Embryonic facial prominence (tissue), 1 donor: ENCODE results near the gene ST8SIA6.
"Not testable (repeated sequence)": the region's sequence is repeated elsewhere in the genome, so short reads cannot be mapped to it uniquely, and the experiment has no call there.

Experiments
- DNase-seq: peaks from one replicate; pipeline ENCODE4 v3.0.0-alpha.2; 2016; ENCODE audit errors: extremely low spot score

Gene ST8SIA6

DNA sequence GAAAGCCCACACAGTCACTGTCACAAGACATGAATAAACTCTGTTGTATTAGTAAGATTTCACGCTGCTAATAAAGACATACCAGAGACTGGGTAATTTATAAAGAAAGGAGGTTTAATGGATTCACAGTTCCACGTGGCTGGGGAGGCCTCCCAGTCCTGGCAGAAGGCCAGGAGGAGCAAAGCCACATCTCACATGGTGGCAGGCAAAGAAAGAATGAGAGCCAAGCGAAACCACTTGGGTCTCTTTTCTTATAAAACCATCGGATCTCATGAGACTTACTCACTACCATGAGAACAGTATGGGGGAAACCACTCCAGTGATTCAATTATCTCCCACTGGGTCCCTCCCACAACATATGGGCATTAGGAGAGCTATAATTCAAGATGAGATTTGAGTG lies 110.2 kb downstream of the ST8SIA6 start:
- no peak for DNase-seq

DNA sequence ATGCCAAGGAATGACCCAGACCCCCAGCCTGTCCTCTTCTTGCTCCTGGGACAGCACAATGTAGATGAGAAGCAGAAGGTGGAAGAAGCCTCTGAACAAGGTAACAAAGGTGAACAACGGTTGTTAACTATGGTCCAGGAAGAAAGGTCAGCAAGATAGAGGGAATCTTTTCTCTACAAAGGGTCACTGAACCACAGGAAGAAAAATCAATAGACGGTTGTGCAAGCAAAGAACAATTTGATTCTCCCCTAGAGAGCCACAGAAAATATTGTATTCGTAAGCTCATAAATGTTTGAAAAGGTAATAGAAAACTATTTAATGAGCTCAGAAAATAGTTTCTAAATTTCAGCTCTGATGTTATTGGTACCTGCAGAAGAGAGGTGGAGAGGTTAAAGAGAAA lies 111.3 kb downstream of the ST8SIA6 start:
- no peak for DNase-seq

GRCh38 chr10:17340144-17340829 lies 114.1 kb downstream of the ST8SIA6 start:
- no peak for DNase-seq

DNA sequence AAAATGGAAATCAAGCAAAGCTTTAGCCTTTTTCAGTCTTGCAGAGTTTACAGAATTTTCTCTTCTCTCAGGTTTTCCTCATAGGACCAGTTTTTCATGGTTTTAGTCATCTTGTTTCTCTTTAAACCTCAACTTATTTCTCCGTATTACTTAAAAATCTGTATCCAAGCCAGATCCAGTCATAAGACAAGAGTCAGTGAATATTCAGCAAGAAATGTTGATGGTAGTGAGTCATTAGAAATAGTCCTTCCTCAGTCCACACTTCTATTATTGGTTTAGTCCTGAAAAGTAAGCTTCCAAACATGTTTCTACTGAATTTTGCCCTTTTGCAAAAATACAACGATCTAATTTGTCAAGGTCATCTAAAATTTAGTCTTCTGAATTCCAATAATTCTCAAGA lies 119.3 kb downstream of the ST8SIA6 start:
- DNase-seq = no peak

- no peak for DNase-seq
Observed at GRCh38 chr10:17330501-17330900, 123.9 kb downstream of the ST8SIA6 start.

- DNase-seq = no peak
Observed at GRCh38 chr10:17326377-17326776, 128.0 kb downstream of the ST8SIA6 start.

DNA sequence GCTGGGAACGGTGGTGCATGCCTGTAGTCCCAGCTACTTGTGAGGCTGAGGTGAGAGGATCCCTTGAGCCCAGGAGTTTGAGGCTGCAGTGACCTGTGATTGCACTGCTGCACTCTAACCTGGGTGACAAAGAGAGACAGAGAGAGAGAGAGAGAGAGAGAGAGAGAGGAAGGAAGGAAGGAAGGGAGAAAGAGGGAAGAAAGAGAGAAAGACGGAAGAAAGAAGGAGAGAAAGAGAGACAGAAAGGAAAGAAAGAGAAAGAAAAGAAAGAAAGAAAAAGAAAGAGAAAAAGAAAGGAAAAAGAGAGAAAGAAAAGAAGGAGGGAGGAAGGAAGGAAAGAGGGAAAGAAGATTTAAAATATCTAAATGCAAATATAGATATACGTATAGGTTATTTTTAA lies 132.4 kb downstream of the ST8SIA6 start:
- DNase-seq = not testable (repeated sequence)

GRCh38 chr10:17316488-17317170 lies 137.8 kb downstream of the ST8SIA6 start:
- no peak for DNase-seq

DNA sequence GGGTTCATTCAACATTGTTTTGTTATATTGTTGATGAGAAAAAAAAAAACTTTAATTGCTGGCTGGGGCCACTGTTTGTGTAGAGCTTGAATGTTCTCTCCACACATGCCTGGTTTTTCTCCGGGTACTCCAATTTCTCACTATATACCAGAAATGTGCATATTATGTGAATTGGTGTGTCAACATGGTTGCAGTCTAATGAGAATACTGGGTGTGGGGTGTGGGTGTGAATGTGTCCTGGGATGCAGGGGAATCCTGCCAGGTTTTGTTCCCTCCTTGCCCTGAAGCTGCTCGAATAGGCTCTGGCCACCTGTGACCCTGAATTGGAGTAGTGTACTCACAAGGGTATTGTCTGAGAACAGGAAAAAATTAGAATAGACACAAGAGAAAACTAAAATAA lies 145.0 kb downstream of the ST8SIA6 start:
- DNase-seq = no peak

- DNase-seq = no peak
Observed at GRCh38 chr10:17307123-17307522, 147.3 kb downstream of the ST8SIA6 start.

GRCh38 chr10:17292375-17292774 lies 162.0 kb downstream of the ST8SIA6 start:
- no peak for DNase-seq

GRCh38 chr10:17290226-17290625 lies 164.2 kb downstream of the ST8SIA6 start:
- no peak for DNase-seq

DNA sequence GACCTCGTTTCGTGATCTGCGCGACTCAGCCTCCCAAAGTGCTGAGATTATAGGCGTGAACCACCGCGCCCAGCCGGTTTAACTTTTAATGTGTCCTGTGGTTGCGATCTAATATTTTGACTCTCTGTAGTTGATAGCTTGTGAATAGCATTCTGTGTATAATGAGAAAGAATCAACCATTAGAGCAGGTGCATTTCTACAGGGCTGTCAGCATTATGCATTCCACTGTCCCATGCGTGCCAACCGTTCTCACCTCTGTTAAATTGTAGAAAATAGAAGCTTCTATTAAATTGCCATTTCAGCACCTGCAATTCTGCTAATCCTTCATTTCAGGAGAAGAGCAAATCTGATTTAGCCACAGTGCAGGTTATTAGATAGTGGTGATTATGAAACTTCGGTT lies 164.6 kb downstream of the ST8SIA6 start:
- no peak for DNase-seq

DNA sequence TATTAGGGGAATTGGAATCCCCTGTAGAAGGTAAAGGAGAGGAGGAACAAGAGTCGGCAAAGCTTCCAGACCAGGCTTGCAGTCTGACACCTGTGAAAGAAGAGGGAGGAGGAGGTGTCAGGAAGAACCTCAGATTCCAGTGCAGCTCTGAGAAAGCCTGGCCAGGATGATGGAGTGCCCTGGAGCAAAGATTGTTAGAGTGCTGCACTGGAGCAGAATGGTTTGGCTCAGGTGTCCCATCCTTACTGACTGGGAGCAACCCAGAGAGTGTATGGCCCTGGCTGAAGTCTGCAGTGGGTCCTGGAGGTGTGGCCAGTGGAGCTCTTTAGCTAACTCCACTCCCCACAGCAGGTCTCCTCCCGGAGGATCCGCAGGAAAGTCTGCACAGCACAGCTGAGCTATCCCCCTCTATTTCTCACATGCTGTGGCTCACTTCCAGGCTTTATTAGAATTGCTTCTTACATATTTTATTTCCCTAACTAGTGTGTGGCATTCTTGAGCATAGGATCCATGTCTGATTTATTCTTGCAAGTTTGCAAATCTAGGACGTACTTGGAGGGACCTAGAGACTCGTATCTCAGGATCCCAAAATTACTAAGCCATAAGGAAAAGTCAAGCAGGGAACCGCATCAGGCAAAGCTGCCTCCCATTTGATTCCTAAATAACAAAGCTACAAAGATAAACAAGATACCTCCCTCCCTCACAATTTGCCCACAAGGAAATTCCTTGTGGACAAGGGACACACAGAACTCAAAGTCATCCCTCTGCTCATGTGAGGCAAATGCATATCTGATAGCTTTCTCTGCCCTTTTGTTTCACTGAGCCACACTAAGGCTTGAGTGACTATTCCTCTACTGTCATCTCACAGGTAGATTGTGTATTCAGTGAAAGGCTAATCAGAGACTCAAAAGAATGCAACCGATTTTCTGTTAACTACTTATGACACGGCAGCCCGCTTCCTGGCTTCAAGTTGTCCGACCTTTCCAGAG lies 167.5 kb downstream of the ST8SIA6 start:
- DNase-seq = no peak

DNA sequence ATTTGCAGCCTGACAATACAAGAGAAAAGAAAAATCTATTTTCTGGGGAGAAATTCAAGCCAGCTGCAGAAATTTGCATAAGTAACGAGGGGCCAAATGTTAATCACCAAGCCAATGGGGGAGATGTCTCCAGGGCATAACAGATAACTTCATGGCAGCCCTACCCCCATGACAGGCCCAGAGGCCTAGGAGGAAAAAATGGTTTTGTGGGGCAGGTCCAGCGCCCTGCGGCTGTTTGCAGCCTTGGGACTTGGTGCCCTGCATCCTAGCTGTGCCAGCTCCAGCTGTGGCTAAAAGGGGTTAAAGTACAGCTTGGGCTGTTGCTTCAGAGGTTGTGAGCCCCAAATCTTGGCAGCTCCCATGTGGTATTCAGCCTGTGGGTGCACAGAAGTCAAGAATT lies 172.1 kb downstream of the ST8SIA6 start:
- no peak for DNase-seq

- DNase-seq = no peak
Observed at GRCh38 chr10:17278607-17279240, 175.7 kb downstream of the ST8SIA6 start.

GRCh38 chr10:17276756-17277424 lies 177.5 kb downstream of the ST8SIA6 start:
- DNase-seq = no peak

- no peak for DNase-seq
Observed at GRCh38 chr10:17273403-17273802, 181.0 kb downstream of the ST8SIA6 start.

DNA sequence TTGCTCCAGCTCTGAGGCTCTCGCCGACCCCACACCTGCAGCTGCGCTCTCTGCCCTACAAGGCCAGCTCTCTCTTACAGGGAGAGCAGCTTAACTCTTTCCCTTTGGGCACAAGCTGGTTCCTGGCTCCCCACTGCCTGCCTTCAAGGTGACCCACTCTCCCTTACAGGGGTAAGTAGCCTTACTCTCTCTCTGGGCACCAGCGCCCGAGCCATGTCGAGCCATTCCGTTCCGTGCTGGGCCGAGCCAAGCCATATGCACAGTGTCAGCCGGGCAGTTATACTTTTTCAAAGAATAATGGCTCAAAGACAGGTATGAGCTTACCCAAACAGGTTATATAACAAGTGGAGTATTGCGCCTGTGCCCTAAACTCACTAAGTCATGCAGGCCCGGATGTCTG lies 181.7 kb downstream of the ST8SIA6 start:
- no peak for DNase-seq
